Stomach (tissue), 9 donors: Measurements from ENCODE around the gene SOX30. TPM values are rescaled to one million over a fixed set of nuclear protein-coding genes. Genes with fewer than 3 reads are reported as not detected.

Experiments used
- DNase-seq, 2 donors: peaks; one replicate each; pipeline versions ENCODE4 v3.0.0 to v3.0.0-alpha.2; 2013 to 2019
- H3K27ac ChIP-seq, 5 donors: fragments of 200-600 bp in 4 of 5; sonication (generic) in 4 of 5; one replicate each; pipeline ENCODE4 v1.5.1; 2013 to 2019; ENCODE audit warnings: mild to moderate bottlenecking in 1 of 5, moderate library complexity in 1 of 5
- H3K27me3 ChIP-seq, 3 donors: fragments of 200-600 bp; sonication (generic); one replicate each; pipeline ENCODE4 v1.5.1; 2017 to 2019; ENCODE audit warnings: mixed run types in 1 of 3
- H3K36me3 ChIP-seq, 4 donors: fragments of 200-600 bp; sonication (generic); 1 replicate in 3 of 4; 2 replicates in 1 of 4; pipeline ENCODE4 v1.5.1; 2016 to 2019
- H3K4me1 ChIP-seq, 4 donors: fragments of 200-600 bp; sonication (generic); one replicate each; pipeline ENCODE4 v1.5.1; 2016 to 2019
- H3K4me3 ChIP-seq, 4 donors: fragments of 200-600 bp; sonication (generic) in 3 of 4; one replicate each; pipeline ENCODE4 v1.5.1; 2016 to 2019; ENCODE audit warnings: mild to moderate bottlenecking in 1 of 4
- H3K9me3 ChIP-seq, 4 donors: fragments of 200-600 bp; sonication (generic); one replicate each; pipeline ENCODE4 v1.5.1; 2016 to 2019
- EP300 ChIP-seq: sonication (generic); formaldehyde crosslinking; IDR thresholded peaks from one replicate; pipeline ENCODE4 v1.6.1; 2017; ENCODE audit warnings: antibody characterized with exemption
- POLR2A ChIP-seq, 4 donors: fragments of 450-650 bp; IDR thresholded peaks; one replicate each; pipeline ENCODE4 v1.6.1; 2016; ENCODE audit warnings: antibody characterized with exemption in 4 of 4, control low read depth in 2 of 4, mild to moderate bottlenecking in 1 of 4, moderate library complexity in 1 of 4
- POLR2AphosphoS5 ChIP-seq, 3 donors: sonication (generic); formaldehyde crosslinking; IDR thresholded peaks; one replicate each; pipeline ENCODE4 v1.6.1; 2016; ENCODE audit warnings: antibody characterized with exemption in 3 of 3
- WGBS, 5 donors: extraction: QIAGEN DNeasy Blood & Tissue Kit in 3 of 5; methylation state at CpG; one replicate each; pipeline versions ENCODE4 v1.1.5 to v1.1.7; 2013 to 2018; 5-methylcytosine and 5-hydroxymethylcytosine counted together
- intact Hi-C: fragments of 100-400 bp; cut with DNase I; formaldehyde crosslinking; loops from one replicate; pipeline ENCODE4 v1.15.1; 2023; ENCODE audit warnings: low total_unique reads
- polyA plus RNA-seq, 3 donors: library from polyadenylated mRNA; stranded (reverse); fragments of 200-250 nt; gene quantifications; one replicate each; pipeline ENCODE4 v1.2.3, GENCODE V29; 2013
- total RNA-seq, 5 donors: library from RNA; depleted of rRNA; stranded (reverse); fragments of >200 nt; gene quantifications; one replicate each; pipeline versions ENCODE4 v1.1.0 to v1.2.3, GENCODE V29; 2014 to 2016
- TF ChIP-seq, protein P1 (sequence below), 7 experiments: fragments of 450-650 bp in 4 of 7; fragments of 200-600 bp in 3 of 7; sonication (generic) in 3 of 7; IDR thresholded peaks; one replicate each; pipeline ENCODE4 v1.5.1; 2016 to 2019; ENCODE audit warnings: antibody characterized with exemption in 7 of 7, control low read depth in 2 of 7, mild to moderate bottlenecking in 1 of 7
- donor health status: healthy with polysubstance abuse.
- donor health status: Bipolar disorder and iron deficiency.
- donor health status: healthy.

SOX30 gene
- total and polyA plus RNA-seq, 8 donors, result 0.08 to 0.29 TPM; not detected in 6

- WGBS, 5 donors, result 77 to 88% (median 84%) methylated on average over 3 of the region's 3 CpGs
Observed at GRCh38 chr5:157599565-157599964, 52.7 kb downstream of the SOX30 start.

DNA sequence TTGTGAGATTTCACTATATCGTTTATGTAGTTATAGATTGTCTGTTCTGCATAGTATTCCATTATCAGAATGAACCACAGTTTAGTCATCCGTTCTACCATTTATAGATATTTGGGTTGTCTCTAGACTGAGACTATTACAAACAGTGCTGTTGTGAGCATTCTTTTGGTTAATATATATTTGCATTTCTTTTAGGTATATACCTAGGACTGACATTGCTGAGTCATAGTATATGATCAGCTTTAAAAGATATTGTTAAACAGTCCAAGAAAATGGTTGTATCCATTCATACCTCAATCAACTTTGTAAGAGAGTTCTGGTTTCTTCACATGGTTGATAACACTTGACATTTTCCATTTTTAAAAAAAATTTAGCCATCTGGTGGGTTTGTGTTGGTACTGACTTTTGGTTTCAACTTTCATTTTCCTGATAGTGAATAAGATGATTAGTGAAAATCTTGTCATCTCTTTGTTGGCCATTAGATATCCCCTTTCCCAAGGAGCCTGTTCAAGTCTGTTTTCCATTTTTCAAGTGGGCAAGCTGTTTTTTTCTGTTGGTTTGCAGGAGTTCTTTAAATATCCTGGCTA, 53.8 kb downstream of the SOX30 start:
- no peak overlapping the region for H3K27ac ChIP-seq
- WGBS, 5 donors, result 53 to 88% (median 77%) methylated on average over 2 of the region's 2 CpGs
- TF ChIP-seq EP300, result no peak
- TF ChIP-seq POLR2AphosphoS5 (IDR thresholded peaks at IDR 0.05), result no peak
- no peak for TF ChIP-seq POLR2A (IDR thresholded peaks at IDR 0.05)
- TF ChIP-seq, protein P1, sequence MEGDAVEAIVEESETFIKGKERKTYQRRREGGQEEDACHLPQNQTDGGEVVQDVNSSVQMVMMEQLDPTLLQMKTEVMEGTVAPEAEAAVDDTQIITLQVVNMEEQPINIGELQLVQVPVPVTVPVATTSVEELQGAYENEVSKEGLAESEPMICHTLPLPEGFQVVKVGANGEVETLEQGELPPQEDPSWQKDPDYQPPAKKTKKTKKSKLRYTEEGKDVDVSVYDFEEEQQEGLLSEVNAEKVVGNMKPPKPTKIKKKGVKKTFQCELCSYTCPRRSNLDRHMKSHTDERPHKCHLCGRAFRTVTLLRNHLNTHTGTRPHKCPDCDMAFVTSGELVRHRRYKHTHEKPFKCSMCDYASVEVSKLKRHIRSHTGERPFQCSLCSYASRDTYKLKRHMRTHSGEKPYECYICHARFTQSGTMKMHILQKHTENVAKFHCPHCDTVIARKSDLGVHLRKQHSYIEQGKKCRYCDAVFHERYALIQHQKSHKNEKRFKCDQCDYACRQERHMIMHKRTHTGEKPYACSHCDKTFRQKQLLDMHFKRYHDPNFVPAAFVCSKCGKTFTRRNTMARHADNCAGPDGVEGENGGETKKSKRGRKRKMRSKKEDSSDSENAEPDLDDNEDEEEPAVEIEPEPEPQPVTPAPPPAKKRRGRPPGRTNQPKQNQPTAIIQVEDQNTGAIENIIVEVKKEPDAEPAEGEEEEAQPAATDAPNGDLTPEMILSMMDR (IDR thresholded peaks at IDR 0.05), result no peak

More at GRCh38 chr5:157599565-157599964, 52.7 kb downstream of the SOX30 start:
- Histone ChIP-seq H3K36me3 (no peaks in the 10 kb centered on the region), H3K4me3 (no peak overlapping the region), H3K9me3 (no peaks in the 10 kb centered on the region), H3K27ac (no peak overlapping the region), H3K4me1 (peaks cover 0 to 5% (median 0%) of the 10 kb centered on the region in 4 donors), H3K27me3 (no peaks in the 10 kb centered on the region)
- no peak for TF ChIP-seq POLR2A (IDR thresholded peaks at IDR 0.05)
- TF ChIP-seq, protein P1 (IDR thresholded peaks at IDR 0.05), result no peak
- no peak for TF ChIP-seq EP300
- no peak for TF ChIP-seq POLR2AphosphoS5 (IDR thresholded peaks at IDR 0.05)
- DNase-seq, result no peak
- intact Hi-C loops, result no loop called here

GRCh38 chr5:157597277-157597676, 55.0 kb downstream of the SOX30 start:
- Histone ChIP-seq H3K27me3 (no peaks in the 10 kb centered on the region), H3K36me3 (no peaks in the 10 kb centered on the region), H3K9me3 (no peaks in the 10 kb centered on the region), H3K27ac (no peak overlapping the region), H3K4me3 (no peak overlapping the region), H3K4me1 (peaks cover 0 to 5% (median 2%) of the 10 kb centered on the region in 4 donors)
- intact Hi-C loops, result no loop called here
- no peak for DNase-seq
- TF ChIP-seq POLR2AphosphoS5 (IDR thresholded peaks at IDR 0.05), result no peak
- no peak for TF ChIP-seq EP300
- WGBS, 5 donors, result 30 to 50% (median 42%) methylated on average over 1 of the region's 1 CpG

More for the DNA sequence above, 53.8 kb downstream of the SOX30 start:
- H3K27me3 ChIP-seq, result no peaks in the 10 kb centered on the region
- intact Hi-C loops, result no loop called here
- H3K9me3 ChIP-seq, result no peaks in the 10 kb centered on the region
- no peak overlapping the region for H3K4me3 ChIP-seq
- peaks cover 0 to 5% (median 0%) of the 10 kb centered on the region in 4 donors for H3K4me1 ChIP-seq
- no peak for DNase-seq
- H3K36me3 ChIP-seq, result no peaks in the 10 kb centered on the region

DNA sequence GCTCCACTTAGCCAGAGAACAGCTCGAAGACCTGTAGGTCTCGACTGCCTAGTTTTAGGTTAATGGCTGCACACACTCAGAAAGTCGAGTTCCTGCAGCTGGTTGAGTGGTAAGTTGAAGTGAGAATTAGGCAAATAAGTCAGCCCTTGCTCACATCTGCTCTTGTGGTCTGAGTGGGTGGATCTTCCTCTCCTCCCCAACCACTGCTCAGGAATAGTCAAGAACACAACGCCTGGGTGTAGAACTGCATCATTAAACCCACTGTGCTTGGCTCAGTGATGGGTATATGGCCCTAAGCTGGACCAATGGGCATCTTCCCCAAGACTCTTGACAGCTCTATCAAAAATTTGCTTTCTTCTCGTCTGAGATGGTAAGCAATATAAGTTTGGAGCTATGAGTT, 55.8 kb downstream of the SOX30 start:
- no peaks in the 10 kb centered on the region for H3K27me3 ChIP-seq
- no peak overlapping the region for H3K4me3 ChIP-seq
- TF ChIP-seq EP300 (no peak), POLR2AphosphoS5 (IDR thresholded peaks at IDR 0.05) (no peak), POLR2A (IDR thresholded peaks at IDR 0.05) (no peak)
- TF ChIP-seq, protein P1 (IDR thresholded peaks at IDR 0.05), result no peak
- intact Hi-C loops, result no loop called here
- peaks cover 0 to 5% (median 2%) of the 10 kb centered on the region in 4 donors for H3K4me1 ChIP-seq
- no peaks in the 10 kb centered on the region for H3K9me3 ChIP-seq
- DNase-seq, result no peak
- 64 to 79% (median 76%) methylated on average over 5 of the region's 5 CpGs for WGBS, 5 donors
- no peaks in the 10 kb centered on the region for H3K36me3 ChIP-seq
- no peak overlapping the region for H3K27ac ChIP-seq
